GM21528 (cell line): ENCODE data around the gene CCDC185.

Source experiments
- ATAC-seq: cut with Tn5 transposase; IDR thresholded peaks from one replicate; pipeline ENCODE4 v1.9.1; 2021; ENCODE audit warnings: mild to moderate bottlenecking, moderate library complexity; ENCODE audit not compliant: unreplicated experiment, low FRiP score

Gene CCDC185

GRCh38 chr1:223426936-223427335 is 33.7 kb downstream of the CCDC185 start:
- no peak for ATAC-seq

DNA sequence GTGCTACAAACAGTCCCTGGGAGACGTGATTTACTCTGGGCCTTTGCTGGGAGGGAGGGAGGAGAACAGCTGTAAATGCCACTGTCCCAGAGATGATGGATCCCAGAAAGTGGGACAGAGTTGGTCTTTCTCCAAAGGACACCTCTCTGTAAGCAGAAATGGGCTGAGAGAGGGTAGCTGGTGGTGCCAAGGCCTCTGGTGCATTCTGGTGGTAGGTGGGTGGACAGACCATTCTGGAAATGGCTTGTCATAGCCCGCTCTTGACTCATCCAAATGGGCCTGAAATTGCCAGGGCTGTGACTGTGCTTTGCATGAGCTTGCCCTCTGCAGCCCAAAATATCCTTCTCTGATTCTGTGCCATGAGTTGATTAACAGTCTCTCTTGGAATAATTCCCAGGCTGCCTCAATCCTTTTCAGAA is 36.1 kb downstream of the CCDC185 start:
- ATAC-seq = no peak

DNA sequence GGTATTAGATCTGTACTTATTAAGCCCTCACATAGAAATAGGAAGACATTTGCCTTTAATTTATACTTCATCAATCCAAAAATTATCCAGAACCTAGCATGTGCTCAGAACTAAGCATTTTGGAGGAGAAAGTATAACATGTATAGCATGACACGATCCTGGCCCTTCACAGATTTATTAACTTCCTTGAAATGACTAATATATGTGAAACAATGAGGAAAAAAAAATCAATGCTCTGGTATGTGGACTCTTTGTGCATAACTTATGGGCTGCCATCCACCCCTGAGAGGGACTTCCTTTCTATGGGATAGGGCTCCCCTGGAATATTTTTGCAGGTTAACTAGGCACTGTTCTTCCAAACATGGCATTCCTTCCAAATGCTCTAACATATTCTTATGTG is 36.6 kb downstream of the CCDC185 start:
- ATAC-seq = no peak

DNA sequence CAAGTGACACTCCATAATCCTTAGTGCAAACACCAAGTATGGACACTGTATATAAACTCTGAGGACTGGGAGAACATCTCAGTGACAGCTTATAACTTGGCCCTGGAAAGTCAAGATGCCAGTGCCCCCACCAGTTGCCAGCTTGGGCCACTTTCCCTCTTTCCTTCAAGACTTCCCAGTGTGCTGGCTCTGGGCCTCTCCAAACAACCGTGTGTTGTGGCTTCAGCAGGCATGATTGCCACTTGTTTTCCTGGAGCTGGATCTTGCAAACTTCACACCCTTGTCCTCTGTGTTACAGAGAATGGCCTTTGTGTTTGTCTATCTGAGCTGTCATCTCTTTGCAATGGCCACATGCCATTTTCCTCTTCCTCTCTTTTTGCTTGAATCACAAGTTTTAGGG is 37.0 kb downstream of the CCDC185 start:
- no peak for ATAC-seq

- no peak for ATAC-seq
These were observed 43.9 kb downstream of the CCDC185 start for GRCh38 chr1:223437151-223437550.

DNA sequence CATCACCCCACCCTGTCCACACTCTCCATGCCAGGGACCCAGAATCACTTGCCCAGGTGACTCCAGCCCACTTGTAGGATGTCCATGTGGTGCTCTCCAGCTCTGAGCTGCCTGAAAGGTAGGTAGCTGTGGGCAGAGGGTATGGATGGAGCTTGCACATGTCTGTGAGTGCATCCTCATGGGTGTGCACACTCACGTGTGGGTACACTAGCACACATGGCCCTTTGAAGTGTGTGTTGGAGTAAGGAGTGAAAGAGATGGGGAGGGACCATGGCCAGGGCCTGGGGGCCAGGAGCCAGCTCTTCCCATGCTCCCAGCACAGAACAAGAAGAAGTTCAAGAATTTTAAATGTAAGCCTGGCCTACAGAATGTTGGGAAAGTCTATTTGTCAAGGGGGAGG is 50.2 kb downstream of the CCDC185 start:
- ATAC-seq = no peak

DNA sequence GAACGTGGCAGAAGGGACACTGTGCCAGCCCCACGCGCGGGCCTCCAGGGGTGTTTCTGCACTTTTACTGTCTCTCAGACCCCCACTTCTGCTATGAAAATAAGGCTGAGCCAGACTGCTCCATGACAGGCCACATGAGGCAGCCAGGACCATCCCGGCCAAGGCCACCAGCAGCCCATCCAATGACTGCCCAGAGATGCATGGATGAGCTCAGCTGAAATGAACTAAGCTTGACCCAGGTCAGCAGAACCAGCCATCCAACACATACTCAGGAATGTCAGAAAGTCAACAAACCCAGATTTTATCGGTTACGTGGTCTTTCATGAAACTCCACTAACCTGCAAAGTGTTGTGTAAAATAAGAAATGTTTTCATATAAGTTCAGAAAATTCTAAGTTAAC is 51.2 kb downstream of the CCDC185 start:
- ATAC-seq = no peak
